Sigmoid colon (tissue), 7 donors: ENCODE measurements around the gene LINGO3. TPM values are rescaled to one million over a fixed set of nuclear protein-coding genes. Genes with fewer than 3 reads are reported as not detected.

Experiments
- DNase-seq: peaks from one replicate; pipeline ENCODE4 v3.0.0-alpha.2; 2019
- H3K27ac ChIP-seq, 4 donors: fragments of 200-600 bp; sonication (generic); one replicate each; pipeline ENCODE4 v1.5.1; 2016 to 2019; ENCODE audit warnings: mild to moderate bottlenecking in 1 of 4
- H3K27me3 ChIP-seq, 3 donors: fragments of 200-600 bp; sonication (generic); one replicate each; pipeline ENCODE4 v1.5.1; 2019; ENCODE audit warnings: mild to moderate bottlenecking in 1 of 3
- H3K36me3 ChIP-seq, 4 donors: fragments of 200-600 bp; sonication (generic); one replicate each; pipeline ENCODE4 v1.5.1; 2016 to 2019
- H3K4me1 ChIP-seq, 4 donors: fragments of 200-600 bp; sonication (generic); one replicate each; pipeline ENCODE4 v1.5.1; 2017 to 2019
- H3K4me3 ChIP-seq, 4 donors: fragments of 200-600 bp; sonication (generic); one replicate each; pipeline ENCODE4 v1.5.1; 2017 to 2019; ENCODE audit warnings: mild to moderate bottlenecking in 2 of 4, moderate library complexity in 1 of 4
- H3K9me3 ChIP-seq, 4 donors: fragments of 200-600 bp in 3 of 4; sonication (generic) in 3 of 4; one replicate each; pipeline versions ENCODE4 v1.5.1 to v1.6.1; 2013 to 2019
- CTCF ChIP-seq, 4 experiments: fragments of 450-650 bp in 3 of 4; fragments of 200-600 bp in 1 of 4; IDR thresholded peaks; one replicate each; pipeline ENCODE4 v1.5.1; 2016 to 2019; ENCODE audit warnings: antibody characterized with exemption in 4 of 4, mild to moderate bottlenecking in 3 of 4, moderate library complexity in 2 of 4
- EP300 ChIP-seq, 4 donors: sonication (generic); formaldehyde crosslinking; IDR thresholded peaks; one replicate each; pipeline ENCODE4 v1.6.1; 2017; ENCODE audit warnings: antibody characterized with exemption in 4 of 4
- POLR2A ChIP-seq, 2 donors: fragments of 450-650 bp; IDR thresholded peaks; one replicate each; pipeline ENCODE4 v1.6.1; 2016; ENCODE audit warnings: antibody characterized with exemption in 2 of 2, mild to moderate bottlenecking in 2 of 2, moderate library complexity in 2 of 2
- POLR2AphosphoS5 ChIP-seq, 4 donors: sonication (generic); formaldehyde crosslinking; IDR thresholded peaks; one replicate each; pipeline ENCODE4 v1.6.1; 2017; ENCODE audit warnings: antibody characterized with exemption in 4 of 4
- WGBS, 2 donors: extraction: QIAGEN DNeasy Blood & Tissue Kit; methylation state at CpG; one replicate each; pipeline ENCODE4 v1.1.7; 2013; 5-methylcytosine and 5-hydroxymethylcytosine counted together
- intact Hi-C: fragments of 100-400 bp; cut with DNase I; formaldehyde crosslinking; loops from one replicate; pipeline ENCODE4 v1.15.1; 2023
- polyA plus RNA-seq, 3 donors: library from polyadenylated mRNA; stranded (reverse); fragments of 200-250 nt; gene quantifications; one replicate each; pipeline ENCODE4 v1.2.3, GENCODE V29; 2013
- total RNA-seq, 4 donors: library from RNA; depleted of rRNA; stranded (reverse); fragments of >200 nt; gene quantifications; one replicate each; pipeline ENCODE4 v1.1.0, GENCODE V29; 2016
- donor health status: healthy with polysubstance abuse.
- donor health status: Bipolar disorder and iron deficiency.
- donor health status: healthy.

The LINGO3 gene
- total and polyA plus RNA-seq, 7 donors: 0.14 to 0.70 TPM; not detected in 5

GRCh38 chr19:2323707-2324106 is 15.8 kb upstream of the LINGO3 start:
- H3K4me1 ChIP-seq: peaks cover 0 to 19% (median 15%) of the 10 kb centered on the region in 4 donors
- no peak overlapping the region for H3K27ac ChIP-seq
- peaks cover 0 to 47% (median 14%) of the 10 kb centered on the region in 4 donors for H3K36me3 ChIP-seq
- no peaks in the 10 kb centered on the region for H3K9me3 ChIP-seq
- 84 to 92% methylated on average over 19 of the region's 19 CpGs for WGBS, 2 donors
- no peaks in the 10 kb centered on the region for H3K27me3 ChIP-seq
- no peak overlapping the region for H3K4me3 ChIP-seq
- intact Hi-C loops: no loop called here
- DNase-seq: no peak
- TF ChIP-seq CTCF (IDR thresholded peaks at IDR 0.05): no peak
- TF ChIP-seq EP300 (IDR thresholded peaks at IDR 0.05): no peak

- Histone ChIP-seq H3K9me3 (no peaks in the 10 kb centered on the region), H3K27me3 (no peaks in the 10 kb centered on the region), H3K36me3 (peaks cover 0 to 47% (median 14%) of the 10 kb centered on the region in 4 donors), H3K4me3 (no peak overlapping the region), H3K27ac (no peak overlapping the region), H3K4me1 (peaks cover 0 to 6% (median 3%) of the 10 kb centered on the region in 4 donors)
- TF ChIP-seq CTCF (IDR thresholded peaks at IDR 0.05) (no peak), EP300 (IDR thresholded peaks at IDR 0.05) (no peak), POLR2AphosphoS5 (IDR thresholded peaks at IDR 0.05) (no peak), POLR2A (IDR thresholded peaks at IDR 0.05) (no peak)
- intact Hi-C loops: no loop called here
- WGBS, 2 donors: 93% methylated on average over 39 of the region's 39 CpGs
- DNase-seq: no peak
Measured at GRCh38 chr19:2321565-2322283, 13.8 kb upstream of the LINGO3 start.

- Histone ChIP-seq H3K36me3 (peaks cover 0 to 47% (median 14%) of the 10 kb centered on the region in 4 donors), H3K9me3 (no peaks in the 10 kb centered on the region), H3K4me3 (no peak overlapping the region), H3K27ac (no peak overlapping the region), H3K27me3 (no peaks in the 10 kb centered on the region), H3K4me1 (peaks cover 0 to 4% (median 0%) of the 10 kb centered on the region in 4 donors)
- TF ChIP-seq POLR2AphosphoS5 (IDR thresholded peaks at IDR 0.05) (no peak), EP300 (IDR thresholded peaks at IDR 0.05) (no peak), POLR2A (IDR thresholded peaks at IDR 0.05) (no peak), CTCF (IDR thresholded peaks at IDR 0.05) (no peak)
- no peak for DNase-seq
- WGBS, 2 donors: 88 to 89% methylated on average over 12 of the region's 12 CpGs
- intact Hi-C loops: no loop called here
Measured at GRCh38 chr19:2320939-2321338, 13.0 kb upstream of the LINGO3 start.

- WGBS, 2 donors: 74 to 81% methylated on average over 12 of the region's 12 CpGs
- Histone ChIP-seq H3K27ac (no peak overlapping the region), H3K36me3 (peaks cover 0 to 40% (median 14%) of the 10 kb centered on the region in 4 donors), H3K4me1 (peaks cover 0 to 8% (median 0%) of the 10 kb centered on the region in 4 donors), H3K27me3 (no peaks in the 10 kb centered on the region), H3K9me3 (peaks cover 0 to under 1% (median under 1%) of the 10 kb centered on the region in 4 donors), H3K4me3 (no peak overlapping the region)
- TF ChIP-seq POLR2AphosphoS5 (IDR thresholded peaks at IDR 0.05) (no peak), CTCF (IDR thresholded peaks at IDR 0.05) (no peak), EP300 (IDR thresholded peaks at IDR 0.05) (no peak), POLR2A (IDR thresholded peaks at IDR 0.05) (no peak)
- no peak for DNase-seq
- intact Hi-C loops: no loop called here
Measured at GRCh38 chr19:2320049-2320448, 12.1 kb upstream of the LINGO3 start.
